Fibroblast of mammary gland (primary cell): ENCODE measurements around the gene ADIPOR2.

Experiments used
- DNase-seq: peaks from one replicate; pipeline ENCODE4 v3.0.0-alpha.2; 2010; ENCODE audit warnings: low read depth
- H3K4me3 ChIP-seq: 2 replicates; pipeline ENCODE4 v1.5.1; 2011; ENCODE audit warnings: low read depth, mild to moderate bottlenecking, low read length, moderate library complexity; ENCODE audit not compliant: control insufficient read depth
- TF ChIP-seq, protein P1 (sequence below): conservative IDR thresholded peaks from 2 replicates; pipeline ENCODE4 v1.5.1; 2011; ENCODE audit warnings: low read depth, low read length, inconsistent platforms; ENCODE audit not compliant: control insufficient read depth, insufficient read depth

ADIPOR2 gene

DNA sequence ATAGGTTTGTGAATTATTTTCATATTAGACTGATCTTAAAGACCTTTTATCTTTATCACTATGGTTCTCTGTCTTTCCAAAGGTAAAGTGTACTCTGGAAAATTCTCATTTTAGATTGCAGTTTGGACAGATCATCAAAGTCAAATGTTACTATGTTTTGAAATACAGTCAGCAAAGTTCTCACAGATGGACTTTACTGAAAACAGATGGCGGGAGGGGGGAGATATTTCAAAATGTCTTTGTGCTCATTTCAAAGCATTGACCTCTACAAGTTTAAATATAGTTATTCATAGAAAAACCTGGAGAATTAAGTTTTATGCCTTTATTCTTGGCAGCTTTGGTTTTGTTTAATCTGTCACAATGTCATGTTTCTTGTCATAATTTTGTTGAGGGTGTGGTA, 77.7 kb downstream of the ADIPOR2 start:
- no peak overlapping the region for H3K4me3 ChIP-seq
- peak; percentile 63 for DNase-seq
- TF ChIP-seq, protein P1, sequence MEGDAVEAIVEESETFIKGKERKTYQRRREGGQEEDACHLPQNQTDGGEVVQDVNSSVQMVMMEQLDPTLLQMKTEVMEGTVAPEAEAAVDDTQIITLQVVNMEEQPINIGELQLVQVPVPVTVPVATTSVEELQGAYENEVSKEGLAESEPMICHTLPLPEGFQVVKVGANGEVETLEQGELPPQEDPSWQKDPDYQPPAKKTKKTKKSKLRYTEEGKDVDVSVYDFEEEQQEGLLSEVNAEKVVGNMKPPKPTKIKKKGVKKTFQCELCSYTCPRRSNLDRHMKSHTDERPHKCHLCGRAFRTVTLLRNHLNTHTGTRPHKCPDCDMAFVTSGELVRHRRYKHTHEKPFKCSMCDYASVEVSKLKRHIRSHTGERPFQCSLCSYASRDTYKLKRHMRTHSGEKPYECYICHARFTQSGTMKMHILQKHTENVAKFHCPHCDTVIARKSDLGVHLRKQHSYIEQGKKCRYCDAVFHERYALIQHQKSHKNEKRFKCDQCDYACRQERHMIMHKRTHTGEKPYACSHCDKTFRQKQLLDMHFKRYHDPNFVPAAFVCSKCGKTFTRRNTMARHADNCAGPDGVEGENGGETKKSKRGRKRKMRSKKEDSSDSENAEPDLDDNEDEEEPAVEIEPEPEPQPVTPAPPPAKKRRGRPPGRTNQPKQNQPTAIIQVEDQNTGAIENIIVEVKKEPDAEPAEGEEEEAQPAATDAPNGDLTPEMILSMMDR: no peak

DNA sequence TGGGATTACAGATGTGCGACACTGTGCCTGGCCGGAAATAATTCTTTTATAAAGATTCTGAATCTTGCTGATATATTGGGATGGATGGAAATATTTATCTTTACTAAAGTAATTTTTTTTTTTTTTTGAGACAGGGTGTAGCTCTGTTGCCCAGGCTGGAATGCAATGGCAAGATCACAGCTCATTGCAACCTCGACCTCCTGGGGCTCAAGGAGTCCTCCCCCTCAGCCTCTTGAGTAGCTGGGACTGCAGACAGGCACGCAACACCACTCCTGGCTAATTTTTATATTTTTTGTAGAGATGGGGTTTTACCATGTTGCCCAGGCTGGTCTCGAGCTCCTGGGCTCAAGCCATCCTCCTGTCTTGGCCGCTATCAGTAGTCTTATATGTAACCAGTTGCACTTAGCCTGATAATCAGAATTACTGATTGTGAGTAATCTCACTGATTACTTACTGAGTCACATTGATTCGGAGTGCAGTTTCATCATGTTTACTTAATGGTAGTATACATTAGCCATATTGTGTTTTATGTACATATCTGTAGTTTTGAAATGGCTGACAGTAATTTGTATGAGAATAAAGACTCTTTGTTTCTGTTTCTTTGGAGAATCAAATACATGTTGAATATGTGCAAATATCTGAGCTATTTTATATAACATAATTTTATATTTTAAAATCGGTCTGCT, 79.1 kb downstream of the ADIPOR2 start:
- TF ChIP-seq, protein P1: no peak
- peak; percentile 31 for DNase-seq
- no peak overlapping the region for H3K4me3 ChIP-seq

DNA sequence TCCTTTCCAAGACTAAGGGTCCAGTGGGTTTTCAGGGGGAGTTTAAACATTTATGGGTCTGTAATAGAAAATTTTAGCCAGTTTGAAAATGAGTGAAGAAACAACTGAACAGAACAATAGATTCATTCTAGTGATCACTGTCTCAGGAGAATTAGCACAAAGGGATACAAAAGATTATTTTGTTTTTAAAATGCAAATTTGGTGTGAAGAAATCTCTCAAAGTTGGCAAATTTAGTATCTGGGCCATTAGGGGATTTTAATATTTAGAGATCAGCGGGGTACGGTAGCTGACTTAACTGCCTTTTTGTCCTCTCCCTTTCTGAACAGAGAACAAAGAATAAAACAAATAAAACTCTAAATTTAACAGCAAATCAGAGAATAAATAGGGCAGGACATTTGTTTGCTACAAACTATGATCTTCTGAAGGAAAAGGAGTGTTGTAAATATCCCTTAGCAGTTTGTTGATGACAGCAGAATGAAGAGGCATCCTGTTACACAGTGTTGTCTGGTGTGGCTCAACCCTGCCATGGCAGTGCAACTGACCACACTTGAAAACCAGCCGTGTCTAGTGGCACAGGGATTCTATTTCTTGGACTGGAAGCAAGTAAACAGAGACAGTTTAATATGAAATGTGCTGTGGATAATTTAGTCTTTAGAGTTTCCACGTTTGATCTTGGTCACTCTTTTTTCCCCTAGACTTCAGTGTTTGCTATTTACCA, 83.2 kb downstream of the ADIPOR2 start:
- TF ChIP-seq, protein P1: no peak
- DNase-seq: peak; percentile 56
- H3K4me3 ChIP-seq: no peak overlapping the region

DNA sequence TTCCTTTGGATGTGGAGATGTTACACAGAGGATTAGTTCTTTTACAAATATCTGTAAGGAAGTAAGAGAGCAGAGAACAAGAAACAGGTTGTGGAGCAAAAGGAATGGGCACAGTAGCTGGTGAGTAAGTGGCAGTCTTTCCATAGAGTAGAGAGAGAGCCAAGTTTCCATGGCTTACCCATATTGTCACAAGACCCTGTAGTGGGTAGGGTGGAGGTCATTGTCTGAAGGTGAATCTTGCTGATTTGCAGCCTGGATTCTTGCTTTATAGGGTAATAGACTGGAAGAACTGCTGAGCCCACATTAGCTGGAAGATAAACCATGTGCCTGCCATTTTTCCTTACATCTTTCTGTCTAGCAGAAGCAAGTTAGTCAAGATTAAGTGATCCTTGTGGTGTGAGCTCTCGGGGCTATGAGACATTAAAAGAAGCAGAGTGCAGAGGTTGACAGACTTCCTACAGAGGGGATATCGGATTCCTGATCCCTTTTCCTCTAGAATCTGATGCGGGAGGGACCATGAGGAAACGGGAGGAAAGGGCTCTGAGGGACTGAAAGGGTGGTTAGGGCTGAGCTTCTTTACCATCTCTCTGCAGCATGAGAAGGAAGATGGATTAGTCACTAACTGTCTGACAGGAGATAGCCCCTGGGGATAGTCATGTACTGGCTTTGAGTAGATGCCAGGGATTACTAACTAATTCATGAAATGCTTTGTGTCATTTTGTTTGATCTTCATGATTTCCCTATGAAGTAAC, 85.5 kb downstream of the ADIPOR2 start:
- peak; percentile 92 for DNase-seq
- TF ChIP-seq, protein P1: no peak
- no peak overlapping the region for H3K4me3 ChIP-seq

DNA sequence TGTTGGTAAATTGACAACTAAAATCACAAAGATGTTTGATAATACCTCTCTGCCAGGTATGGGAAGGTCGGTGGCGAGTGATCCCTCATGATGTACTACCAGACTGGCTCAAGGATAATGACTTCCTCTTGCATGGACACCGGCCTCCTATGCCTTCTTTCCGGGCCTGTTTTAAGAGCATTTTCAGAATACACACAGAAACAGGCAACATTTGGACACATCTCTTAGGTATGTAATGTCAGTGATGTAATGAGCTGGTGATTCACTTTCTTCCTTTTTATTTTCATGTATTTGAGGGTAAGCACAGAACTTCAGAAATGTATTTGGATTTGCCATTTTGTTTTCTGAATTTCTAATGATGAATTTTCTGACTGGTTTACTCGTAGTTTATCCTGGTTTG, 86.9 kb downstream of the ADIPOR2 start:
- peak; percentile 86 for DNase-seq
- H3K4me3 ChIP-seq: no peak overlapping the region
- TF ChIP-seq, protein P1: no peak

DNA sequence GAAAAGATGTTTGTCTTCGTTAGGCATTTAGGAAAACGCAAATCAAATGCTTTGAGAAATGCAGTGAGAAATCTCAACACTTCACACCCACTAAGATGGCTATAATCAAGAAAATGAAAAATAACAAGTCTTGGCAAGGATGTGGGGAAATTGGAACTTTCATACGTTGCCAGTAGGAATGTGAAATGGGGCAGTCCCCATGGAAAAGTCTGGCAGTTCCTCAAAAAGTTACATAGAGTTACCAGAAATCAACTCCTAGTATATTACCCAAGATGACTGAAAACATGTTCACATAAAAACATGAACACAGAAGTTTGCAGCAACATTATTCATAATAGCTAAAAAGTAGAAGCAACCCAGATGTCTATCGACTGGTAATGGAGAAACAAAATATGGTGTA, 88.0 kb downstream of the ADIPOR2 start:
- DNase-seq: peak; percentile 42
- TF ChIP-seq, protein P1: no peak
- no peak overlapping the region for H3K4me3 ChIP-seq
